Endothelial cell of umbilical vein (primary cell): ENCODE measurements around the gene SLC6A6. TPM values are rescaled to one million over a fixed set of nuclear protein-coding genes. Genes with fewer than 3 reads are reported as not detected.

Experiments
- BruUV-seq: library from RNA; stranded (reverse); fragments of 400-500 nt; replicated peaks from 2 replicates; lab custom pipeline; 2021; lab: Mats Ljungman, UMichigan
- CTCF ChIA-PET: fragments of 300-600, 350-600 bp; sonication (Branson Sonifier 250); formaldehyde crosslinking; loops from one replicate; lab custom pipeline; 2021; ENCODE audit warnings: antibody characterized with exemption, inconsistent platforms; lab: Charles Lee
- POLR2A ChIA-PET: fragments of 300-600, 350-600 bp; sonication (Branson Sonifier 250); formaldehyde crosslinking; loops from one replicate; lab custom pipeline; 2021; ENCODE audit warnings: antibody characterized with exemption, inconsistent platforms; lab: Charles Lee
- DNase-seq: peaks from one replicate; pipeline ENCODE4 v3.0.0-alpha.2; 2011; ENCODE audit warnings: low read depth, low spot score
- FAIRE-seq: peaks from 2 replicates; lab custom pipeline; 2011; peaks lifted over from hg19 to GRCh38; lab: Jason Lieb, UNC
- H2AFZ ChIP-seq: 2 replicates; pipeline ENCODE4 v1.6.0; 2012; ENCODE audit warnings: low read depth, low read length, control low read depth, inconsistent platforms
- H3K27ac ChIP-seq: 2 replicates; pipeline ENCODE4 v1.5.1; 2011; ENCODE audit warnings: low read depth, mild to moderate bottlenecking, control low read depth, low read length, moderate library complexity; ENCODE audit not compliant: insufficient read depth
- H3K27me3 ChIP-seq, 2 experiments: 2 replicates each; pipeline versions ENCODE4 v1.6.0 to v1.6.1; 2011; ENCODE audit warnings: low read length in 2 of 2, mixed read lengths in 1 of 2; ENCODE audit not compliant: control insufficient read depth in 2 of 2, insufficient read depth in 2 of 2
- H3K36me3 ChIP-seq, 2 experiments: 2 replicates in 1 of 2; 3 replicates in 1 of 2; pipeline ENCODE4 v1.5.1; 2011; ENCODE audit warnings: low read length in 2 of 2, mild to moderate bottlenecking in 1 of 2, moderate library complexity in 1 of 2; ENCODE audit not compliant: control insufficient read depth in 2 of 2, insufficient read depth in 2 of 2; ENCODE audit errors: extremely low read depth in 1 of 2
- H3K4me1 ChIP-seq: 3 replicates; pipeline ENCODE4 v1.5.1; 2011; ENCODE audit warnings: mild to moderate bottlenecking, low read length; ENCODE audit not compliant: control insufficient read depth, insufficient read depth; ENCODE audit errors: extremely low read depth
- H3K4me2 ChIP-seq: 2 replicates; pipeline ENCODE4 v1.6.1; 2011; ENCODE audit warnings: low read length, control low read depth, mixed read lengths; ENCODE audit not compliant: insufficient read depth
- H3K4me3 ChIP-seq, 3 experiments: fragments of 200-600 bp in 1 of 3; sonication (generic), shearing (Covaris generic) in 1 of 3; replicated peaks in 1 of 3; 2 replicates each; pipeline ENCODE4 v1.5.1; 2011 to 2016; ENCODE audit warnings: control low read depth in 3 of 3, low read length in 3 of 3, mild to moderate bottlenecking in 2 of 3, inconsistent platforms in 1 of 3, low read depth in 1 of 3, moderate library complexity in 1 of 3; ENCODE audit not compliant: insufficient read depth in 1 of 3
- H3K79me2 ChIP-seq: 2 replicates; pipeline ENCODE4 v1.6.0; 2012; ENCODE audit warnings: low read length, inconsistent platforms; ENCODE audit not compliant: control insufficient read depth, insufficient read depth
- H3K9ac ChIP-seq: replicated peaks from 2 replicates; pipeline ENCODE3; 2011; ENCODE audit warnings: low read length, control low read depth; ENCODE audit not compliant: insufficient read depth; ENCODE audit errors: extremely low read depth
- H3K9me1 ChIP-seq: replicated peaks from 3 replicates; pipeline ENCODE4 v1.6.0; 2011; ENCODE audit warnings: mild to moderate bottlenecking, low read length; ENCODE audit not compliant: control insufficient read depth, insufficient read depth; ENCODE audit errors: extremely low read depth
- H3K9me3 ChIP-seq: replicated peaks from 2 replicates; pipeline ENCODE4 v1.5.1; 2012; ENCODE audit warnings: low read length, inconsistent platforms; ENCODE audit not compliant: control insufficient read depth, insufficient read depth
- H4K20me1 ChIP-seq: replicated peaks from 2 replicates; pipeline ENCODE3; 2011; ENCODE audit warnings: mild to moderate bottlenecking, low read length; ENCODE audit not compliant: control insufficient read depth, insufficient read depth; ENCODE audit errors: extremely low read depth
- CTCF ChIP-seq, 2 donors: IDR thresholded peaks; 1 replicate in 1 of 2; 2 replicates in 1 of 2; pipeline ENCODE4 v1.5.1; 2011; ENCODE audit warnings: low read length in 2 of 2, mild to moderate bottlenecking in 2 of 2, moderate library complexity in 2 of 2, control low read depth in 1 of 2, inconsistent platforms in 1 of 2, low read depth in 1 of 2; ENCODE audit not compliant: insufficient read depth in 1 of 2; ENCODE audit errors: extremely low read depth in 1 of 2
- EZH2 ChIP-seq: IDR thresholded peaks from 2 replicates; pipeline ENCODE4 v1.6.1; 2012; ENCODE audit warnings: borderline replicate concordance, low read depth, mild to moderate bottlenecking, moderate library complexity, low read length, inconsistent platforms; ENCODE audit not compliant: severe bottlenecking
- FOS ChIP-seq: IDR thresholded peaks from 2 replicates; pipeline ENCODE4 v1.6.1; 2011; ENCODE audit warnings: mild to moderate bottlenecking, low read length, moderate library complexity, borderline replicate concordance; ENCODE audit not compliant: insufficient read depth
- GATA2 ChIP-seq: IDR thresholded peaks from 2 replicates; pipeline ENCODE4 v1.7.0; 2011; ENCODE audit warnings: low read depth, mild to moderate bottlenecking, moderate library complexity, mixed read lengths, low read length; ENCODE audit not compliant: insufficient read length, insufficient read depth
- JUN ChIP-seq: IDR thresholded peaks from 2 replicates; pipeline ENCODE4 v1.6.1; 2011; ENCODE audit warnings: borderline replicate concordance, low read depth; ENCODE audit not compliant: insufficient read length, insufficient read depth
- MAX ChIP-seq: IDR thresholded peaks from 2 replicates; pipeline ENCODE4 v1.6.1; 2011; ENCODE audit not compliant: insufficient read depth, insufficient read length
- MYC ChIP-seq: IDR thresholded peaks from one replicate; pipeline ENCODE4 v1.6.1; 2011; ENCODE audit warnings: mild to moderate bottlenecking, low read depth, low read length
- POLR2A ChIP-seq: IDR thresholded peaks from 2 replicates; pipeline ENCODE4 v1.6.1; 2012; ENCODE audit warnings: low read depth, mild to moderate bottlenecking, control low read depth, low read length
- POLR2AphosphoS5 ChIP-seq: IDR thresholded peaks from 2 replicates; pipeline ENCODE4 v1.6.1; 2012; ENCODE audit warnings: low read depth, mild to moderate bottlenecking, control low read depth, low read length, moderate library complexity; ENCODE audit not compliant: insufficient read depth
- dilution Hi-C: fragments of 300-500 bp; cut with MboI; formaldehyde crosslinking; loops from one replicate; pipeline ENCODE4 v1.15.0; 2019; ENCODE audit warnings: low sequenced_read_pairs; ENCODE audit not compliant: extremely low pct_ligation_motif_present
- intact Hi-C: fragments of 100-400 bp; cut with micrococcal nuclease; formaldehyde crosslinking; loops from one replicate; pipeline ENCODE4 v1.10.0; 2022
- polyA plus RNA-seq, 4 experiments: library from polyadenylated mRNA; depleted of rRNA in 3 of 4; stranded (reverse) in 3 of 4; unstranded in 1 of 4; fragments of >200 nt; gene quantifications; 2 replicates each; pipeline versions ENCODE4 v1.2.1 to v1.2.3, GENCODE V29; 2011 to 2012; ENCODE audit warnings: missing spikeins in 1 of 4
- total RNA-seq: library from RNA; stranded (reverse); gene quantifications from 2 replicates; pipeline ENCODE4 v1.2.3, GENCODE V29; 2021

Gene SLC6A6
- total and polyA plus RNA-seq, 2 donors (not counting 3 experiments of a cell fraction or from before 2014, with no cell fraction given): 25.7 to 38.0 TPM

- intact Hi-C loops (no loop called here), dilution Hi-C loops (no loop called here)
- Histone ChIP-seq H3K4me3 (no peak overlapping the region), H2AFZ (no peak overlapping the region), H3K79me2 (no peaks in the 10 kb centered on the region), H3K4me2 (no peak overlapping the region), H3K36me3 (peaks cover 1 to 3% of the 10 kb centered on the region in 2 experiments), H4K20me1 (no peaks in the 10 kb centered on the region), H3K27ac (peak overlapping the region; percentile 72), H3K4me1 (peaks cover 22% of the 10 kb centered on the region), H3K9ac (no peak overlapping the region), H3K9me3 (no peaks in the 10 kb centered on the region), H3K27me3 (no peaks in the 10 kb centered on the region), H3K9me1 (no peaks in the 10 kb centered on the region)
- TF ChIP-seq JUN (peak; percentile 50), GATA2 (peak; percentile 55), MYC (no peak)
- FAIRE-seq (no peak), DNase-seq (peak; percentile 87)
- ChIA-PET POLR2A (no interaction called here), CTCF (interaction anchor here (0.9 kb wide), 1 partner anchor 277 kb away, joined by 3 read pairs; no protein-coding TSS in a partner anchor)
- BruUV-seq: no TSS peak
These were observed 78.0 kb downstream of the SLC6A6 start for GRCh38 chr3:14480207-14481017.

GRCh38 chr3:14481018-14481645, 78.7 kb downstream of the SLC6A6 start:
- Histone ChIP-seq H3K9ac (no peak overlapping the region), H3K4me1 (peaks cover 17% of the 10 kb centered on the region), H3K36me3 (peaks cover 3 to 6% of the 10 kb centered on the region in 2 experiments), H2AFZ (no peak overlapping the region), H4K20me1 (no peaks in the 10 kb centered on the region), H3K9me1 (no peaks in the 10 kb centered on the region), H3K79me2 (no peaks in the 10 kb centered on the region), H3K27me3 (no peaks in the 10 kb centered on the region), H3K4me3 (no peak overlapping the region), H3K4me2 (no peak overlapping the region), H3K27ac (peak overlapping the region; percentile 44), H3K9me3 (no peaks in the 10 kb centered on the region)
- intact Hi-C loops: no loop called here
- DNase-seq: no peak
- POLR2A ChIA-PET: no interaction called here
- FAIRE-seq: no peak
- CTCF ChIA-PET: no interaction called here
- TF ChIP-seq MAX (no peak), MYC (no peak), EZH2 (no peak), POLR2A (no peak), JUN (no peak), POLR2AphosphoS5 (no peak), CTCF (IDR thresholded peaks at IDR 0.05; ENCODE audit: extremely low read depth in 1 of 2, insufficient read depth in 1 of 2, low read depth in 1 of 2, low read length in 2 of 2) (no peak), GATA2 (no peak), FOS (no peak)
- dilution Hi-C loops: no loop called here
- no TSS peak for BruUV-seq
